Fibroblast of gingiva (primary cell): ENCODE measurements around the gene SND1.
"Not testable (repeated sequence)": the region's sequence is repeated elsewhere in the genome, so short reads cannot be mapped to it uniquely, and the experiment has no call there.

Experiments used
- DNase-seq: peaks from one replicate; pipeline ENCODE4 v3.0.0-alpha.2; 2011; ENCODE audit warnings: low read depth

The SND1 gene

GRCh38 chr7:127835679-127836078 lies 183.7 kb downstream of the SND1 start:
- no peak for DNase-seq

- DNase-seq: not testable (repeated sequence)
Observed at GRCh38 chr7:127837816-127838410, 185.9 kb downstream of the SND1 start.

GRCh38 chr7:127838816-127839415 lies 186.9 kb downstream of the SND1 start:
- DNase-seq: no peak

- no peak for DNase-seq
Observed at GRCh38 chr7:127840226-127840951, 188.4 kb downstream of the SND1 start.

- DNase-seq: no peak
Observed at GRCh38 chr7:127844165-127844564, 192.2 kb downstream of the SND1 start.

GRCh38 chr7:127844707-127845331 lies 192.8 kb downstream of the SND1 start:
- peak; percentile 57 for DNase-seq

- DNase-seq: no peak
Observed at GRCh38 chr7:127845522-127846214, 193.7 kb downstream of the SND1 start.

GRCh38 chr7:127847641-127848040 lies 195.6 kb downstream of the SND1 start:
- peak; percentile 60 for DNase-seq

- DNase-seq: no peak
Observed at GRCh38 chr7:127848241-127848640, 196.2 kb downstream of the SND1 start.

GRCh38 chr7:127850195-127850594 lies 198.2 kb downstream of the SND1 start:
- no peak for DNase-seq

- DNase-seq: no peak
Observed at GRCh38 chr7:127854383-127854782, 202.4 kb downstream of the SND1 start.

GRCh38 chr7:127857464-127857841 lies 205.5 kb downstream of the SND1 start:
- DNase-seq: no peak

- DNase-seq: no peak
Observed at GRCh38 chr7:127858091-127858914, 206.3 kb downstream of the SND1 start.

GRCh38 chr7:127858915-127859189 lies 206.9 kb downstream of the SND1 start:
- DNase-seq: no peak

GRCh38 chr7:127859330-127859729 lies 207.3 kb downstream of the SND1 start:
- no peak for DNase-seq

- DNase-seq: no peak
Observed at GRCh38 chr7:127862525-127862924, 210.5 kb downstream of the SND1 start.

- no peak for DNase-seq
Observed at GRCh38 chr7:127863082-127863481, 211.1 kb downstream of the SND1 start.

- DNase-seq: peak; percentile 70
Observed at GRCh38 chr7:127865466-127865865, 213.5 kb downstream of the SND1 start.

- no peak for DNase-seq
Observed at GRCh38 chr7:127870231-127870907, 218.4 kb downstream of the SND1 start.

- no peak for DNase-seq
Observed at GRCh38 chr7:127871226-127871625, 219.2 kb downstream of the SND1 start.

- no peak for DNase-seq
Observed at GRCh38 chr7:127872122-127872521, 220.1 kb downstream of the SND1 start.
